HEK293T (cell line): ENCODE measurements around the gene CREG1.
A peak's percentile ranks its signal among the peaks of the same experiment; 100 is the strongest.
"Not testable (repeated sequence)": the region's sequence is repeated elsewhere in the genome, so short reads cannot be mapped to it uniquely, and the experiment has no call there.

Experiments
- CTCF ChIA-PET: fragments of 350-600 bp; formaldehyde crosslinking; extraction: SDS; loops from one replicate; lab custom pipeline; 2021; ENCODE audit warnings: antibody characterized with exemption, inconsistent platforms; lab: Yijun Ruan, JAX
- POLR2A ChIA-PET: fragments of 350-600 bp; formaldehyde crosslinking; extraction: SDS; loops from one replicate; lab custom pipeline; 2020; ENCODE audit warnings: antibody characterized with exemption, inconsistent platforms; lab: Yijun Ruan, JAX
- DNase-seq: peaks from one replicate; pipeline ENCODE4 v3.0.0; 2012; ENCODE audit warnings: mixed read lengths; ENCODE audit errors: extremely low spot score
- ARNT ChIP-seq: fragments of 450-650 bp; IDR thresholded peaks from 2 replicates; pipeline ENCODE4 v1.6.1; 2017; ENCODE audit warnings: mild to moderate bottlenecking
- BHLHE40 ChIP-seq: fragments of 450-650 bp; IDR thresholded peaks from 2 replicates; pipeline ENCODE4 v1.6.1; 2016; ENCODE audit warnings: mild to moderate bottlenecking, moderate library complexity, borderline replicate concordance
- CTBP1 ChIP-seq: fragments of 450-650 bp; IDR thresholded peaks from 2 replicates; pipeline ENCODE4 v1.6.1; 2016; ENCODE audit warnings: borderline replicate concordance
- ELF4 ChIP-seq: fragments of 450-650 bp; IDR thresholded peaks from 2 replicates; pipeline ENCODE4 v1.6.1; 2017; ENCODE audit warnings: antibody characterized with exemption
- FOXA1 ChIP-seq: fragments of 450-650 bp; IDR thresholded peaks from 2 replicates; pipeline ENCODE4 v1.6.1; 2016; ENCODE audit warnings: mild to moderate bottlenecking
- FOXK2 ChIP-seq: fragments of 450-650 bp; IDR thresholded peaks from 2 replicates; pipeline ENCODE4 v1.6.1; 2016; ENCODE audit warnings: mild to moderate bottlenecking
- FOXM1 ChIP-seq: fragments of 450-650 bp; IDR thresholded peaks from 2 replicates; pipeline ENCODE4 v1.6.1; 2017; ENCODE audit warnings: mild to moderate bottlenecking, borderline replicate concordance
- HDGF ChIP-seq: fragments of 450-650 bp; IDR thresholded peaks from 2 replicates; pipeline ENCODE4 v1.6.1; 2017; ENCODE audit warnings: antibody characterized with exemption, borderline replicate concordance
- L3MBTL2 ChIP-seq: fragments of 450-650 bp; conservative IDR thresholded peaks from 2 replicates; pipeline ENCODE4 v1.6.1; 2016; ENCODE audit warnings: mild to moderate bottlenecking
- LEF1 ChIP-seq: fragments of 450-650 bp; IDR thresholded peaks from 2 replicates; pipeline ENCODE4 v1.6.1; 2017; ENCODE audit warnings: mild to moderate bottlenecking, borderline replicate concordance
- NFRKB ChIP-seq: fragments of 450-650 bp; IDR thresholded peaks from 2 replicates; pipeline ENCODE4 v1.6.1; 2016; ENCODE audit warnings: mild to moderate bottlenecking, moderate library complexity
- SUZ12 ChIP-seq: fragments of 450-650 bp; IDR thresholded peaks from 2 replicates; pipeline ENCODE4 v1.6.1; 2016; ENCODE audit warnings: mild to moderate bottlenecking
- TARDBP ChIP-seq: fragments of 450-650 bp; IDR thresholded peaks from 2 replicates; pipeline ENCODE4 v1.6.1; 2016
- ZNF384 ChIP-seq: fragments of 450-650 bp; IDR thresholded peaks from 2 replicates; pipeline ENCODE4 v1.6.1; 2016
- TF ChIP-seq, protein P1 (sequence below): fragments of 450-650 bp; IDR thresholded peaks from 2 replicates; pipeline ENCODE4 v1.6.1; 2016

The CREG1 gene

DNA sequence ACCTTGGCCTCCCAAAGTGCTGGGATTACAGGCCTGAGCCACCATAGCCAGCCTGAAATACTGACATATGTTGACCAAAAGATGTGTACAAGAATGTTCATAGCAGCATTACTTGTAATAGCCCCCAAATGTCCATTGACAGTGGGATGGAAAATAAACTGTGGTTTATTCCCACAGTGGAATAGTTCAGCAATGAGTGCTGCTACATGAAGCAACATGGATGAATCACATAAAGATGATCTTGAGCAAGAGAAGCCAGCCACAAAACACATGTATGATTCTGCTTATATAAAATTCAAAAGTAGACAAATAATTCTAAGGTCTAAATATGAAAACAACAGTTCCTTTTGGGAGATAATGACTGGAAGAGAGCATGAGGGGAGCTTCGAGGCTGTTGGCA, 9.1 kb upstream of the CREG1 start:
- ChIA-PET POLR2A (interaction anchor here (0.6 to 0.9 kb wide), 2 partner anchors 9 to 30 kb away, joined by 3 to 4 read pairs; partner anchors contain the start of gene CREG1), CTCF (interaction anchor here (0.6 to 2.0 kb wide), 2 partner anchors 9 to 96 kb away, joined by 6 to 7 read pairs; partner anchors contain the start of gene CREG1)
- no peak for DNase-seq
- TF ChIP-seq FOXM1 (no peak), ELF4 (no peak), NFRKB (no peak), SUZ12 (no peak), FOXA1 (no peak), ARNT (no peak), CTBP1 (no peak)

DNA sequence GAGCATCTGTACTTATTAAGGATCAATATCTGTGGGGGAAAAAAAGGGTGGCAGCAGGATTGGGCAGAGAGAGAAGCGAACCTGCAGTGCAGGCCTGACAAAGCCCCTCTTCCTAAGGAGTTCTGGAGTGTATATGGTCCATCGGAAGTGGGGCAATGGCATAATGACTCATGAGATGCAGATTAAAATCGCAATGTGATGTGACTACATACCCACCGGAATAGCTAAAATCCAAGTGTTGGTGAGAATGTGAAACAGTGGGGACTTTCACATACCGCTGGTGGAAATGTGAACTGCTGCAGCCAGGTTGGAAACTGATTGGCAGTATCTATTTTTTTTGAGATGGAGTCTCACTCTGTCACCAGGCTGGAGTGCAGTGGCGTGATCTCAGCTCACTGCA, 8.2 kb upstream of the CREG1 start:
- ChIA-PET POLR2A (no interaction called here), CTCF (no interaction called here)
- DNase-seq: no peak
- TF ChIP-seq ELF4 (no peak), FOXK2 (no peak)

DNA sequence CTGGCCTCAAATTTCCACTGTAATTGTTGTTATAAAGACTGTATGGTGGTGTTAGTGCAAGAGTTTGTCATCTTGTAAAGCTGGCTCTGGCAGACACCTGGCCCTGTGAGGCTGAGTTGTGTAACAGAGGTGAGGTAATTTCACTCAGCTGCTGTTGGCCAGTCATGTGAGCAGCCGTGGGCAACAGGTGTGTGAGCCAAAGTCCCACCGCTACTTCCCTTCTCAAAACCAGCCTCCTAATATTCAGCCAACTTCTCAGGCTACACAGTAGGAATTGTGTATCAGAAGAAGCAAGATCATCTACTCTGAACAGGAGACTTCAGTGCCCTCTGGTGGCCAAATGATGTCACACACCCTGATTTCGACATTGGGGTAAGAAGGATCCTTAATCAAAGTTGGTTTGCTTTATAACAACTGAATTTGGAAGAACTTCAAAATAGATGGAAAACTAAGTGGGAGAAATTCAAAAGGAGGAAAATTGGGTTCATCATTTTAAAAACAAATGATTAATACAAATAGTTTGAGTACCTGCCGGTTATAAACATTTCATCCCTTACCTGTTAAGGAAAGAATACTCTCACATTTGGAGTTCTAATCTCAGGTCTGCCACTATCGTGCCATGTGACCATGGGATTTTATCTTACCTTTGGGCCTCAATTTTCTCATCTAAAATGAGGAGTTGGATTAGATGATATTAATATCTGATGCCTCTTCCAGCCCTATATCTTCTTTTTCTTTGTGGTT, 2.6 kb upstream of the CREG1 start:
- DNase-seq: peak; percentile 75
- POLR2A ChIA-PET: interaction anchor here (1.0 kb wide), 1 partner anchor 9 kb away, joined by 4 read pairs; no protein-coding TSS in a partner anchor
- CTCF ChIA-PET: interaction anchor here (0.5 to 1.3 kb wide), 7 partner anchors 15 to 680 kb away, joined by 3 to 10 read pairs (median 4); no protein-coding TSS in a partner anchor
- TF ChIP-seq FOXM1: no peak
- TF ChIP-seq FOXA1: no peak
- TF ChIP-seq CTBP1: no peak
- no peak for TF ChIP-seq HDGF
- TF ChIP-seq, protein P1, sequence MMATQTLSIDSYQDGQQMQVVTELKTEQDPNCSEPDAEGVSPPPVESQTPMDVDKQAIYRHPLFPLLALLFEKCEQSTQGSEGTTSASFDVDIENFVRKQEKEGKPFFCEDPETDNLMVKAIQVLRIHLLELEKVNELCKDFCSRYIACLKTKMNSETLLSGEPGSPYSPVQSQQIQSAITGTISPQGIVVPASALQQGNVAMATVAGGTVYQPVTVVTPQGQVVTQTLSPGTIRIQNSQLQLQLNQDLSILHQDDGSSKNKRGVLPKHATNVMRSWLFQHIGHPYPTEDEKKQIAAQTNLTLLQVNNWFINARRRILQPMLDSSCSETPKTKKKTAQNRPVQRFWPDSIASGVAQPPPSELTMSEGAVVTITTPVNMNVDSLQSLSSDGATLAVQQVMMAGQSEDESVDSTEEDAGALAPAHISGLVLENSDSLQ: no peak
- no peak for TF ChIP-seq LEF1
- no peak for TF ChIP-seq BHLHE40
- no peak for TF ChIP-seq NFRKB
- no peak for TF ChIP-seq ARNT
- TF ChIP-seq ELF4: no peak
- no peak for TF ChIP-seq TARDBP

DNA sequence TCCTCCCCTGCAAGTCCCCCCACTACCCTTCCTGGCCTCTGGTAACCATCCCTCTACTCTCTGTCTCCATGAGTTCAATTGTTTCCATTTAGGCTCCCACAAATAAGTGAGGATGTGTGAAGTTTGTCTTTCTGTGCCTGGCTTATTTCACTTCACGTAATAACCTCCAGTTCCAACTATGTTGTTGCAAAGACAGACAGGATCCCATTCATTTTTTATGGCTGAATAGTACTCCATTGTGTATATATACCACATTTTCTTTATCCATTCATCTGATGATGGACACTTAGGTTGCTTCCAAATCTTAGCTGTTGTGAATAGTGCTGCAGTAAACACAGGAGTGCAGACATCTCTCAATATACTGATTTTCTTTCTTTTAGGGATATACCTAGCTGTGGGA, 1.5 kb upstream of the CREG1 start:
- POLR2A ChIA-PET: not testable (repeated sequence)

DNA sequence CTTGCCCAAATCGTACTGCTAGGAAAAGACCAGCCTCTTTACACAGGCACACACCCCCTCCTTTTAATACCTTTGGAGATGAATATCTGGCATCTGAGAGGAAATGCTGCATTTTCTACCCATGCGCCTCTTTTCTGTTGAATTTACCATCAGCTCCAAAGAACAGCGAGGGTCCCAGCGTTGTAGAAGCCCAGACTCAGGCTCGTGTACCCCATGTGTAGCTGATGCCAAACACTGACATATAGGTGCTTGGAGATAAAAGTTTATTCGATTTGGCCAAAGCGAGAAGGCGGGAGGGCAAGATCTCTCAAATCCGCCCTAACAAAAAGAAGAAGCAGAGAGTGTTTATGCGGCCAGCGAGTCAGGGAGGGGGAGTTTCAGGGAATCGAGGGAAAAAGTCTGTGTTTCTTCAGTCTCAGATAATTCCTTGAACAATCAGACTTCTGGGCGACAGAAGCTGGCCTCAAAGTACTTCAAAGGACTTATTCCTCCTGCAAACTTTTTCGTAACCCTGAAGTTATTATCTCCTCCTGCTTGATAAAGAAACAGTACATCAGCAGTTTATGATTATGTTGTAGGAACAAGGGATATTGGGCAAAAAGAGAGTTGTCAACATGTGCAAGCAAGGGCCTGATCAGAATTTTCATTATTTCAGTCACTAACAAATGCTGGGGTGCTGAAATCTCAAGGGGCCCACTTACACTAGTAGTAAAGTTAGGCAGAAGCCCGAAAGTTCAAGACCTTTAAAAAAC, 642 bp upstream of the CREG1 start:
- DNase-seq: no peak
- POLR2A ChIA-PET: interaction anchor here (0.5 to 2.3 kb wide), 28 partner anchors 9 to 286 kb away, joined by 3 to 16 read pairs (median 4); no protein-coding TSS in a partner anchor
- CTCF ChIA-PET: interaction anchor here (0.7 to 1.4 kb wide), 5 partner anchors 10 to 148 kb away, joined by 3 to 7 read pairs (median 3); no protein-coding TSS in a partner anchor
- no peak for TF ChIP-seq LEF1
- TF ChIP-seq FOXK2: no peak
- 0 out of 2 replicates have a peak, but pooled peaks have one; percentile 33 for TF ChIP-seq L3MBTL2
- TF ChIP-seq, protein P1: no peak

More for the DNA sequence above, 1.5 kb upstream of the CREG1 start:
- CTCF ChIA-PET: interaction anchor here (1.0 to 1.3 kb wide), 3 partner anchors 34 to 288 kb away, joined by 3 to 5 read pairs (median 4); no protein-coding TSS in a partner anchor
- DNase-seq: not testable (repeated sequence)

DNA sequence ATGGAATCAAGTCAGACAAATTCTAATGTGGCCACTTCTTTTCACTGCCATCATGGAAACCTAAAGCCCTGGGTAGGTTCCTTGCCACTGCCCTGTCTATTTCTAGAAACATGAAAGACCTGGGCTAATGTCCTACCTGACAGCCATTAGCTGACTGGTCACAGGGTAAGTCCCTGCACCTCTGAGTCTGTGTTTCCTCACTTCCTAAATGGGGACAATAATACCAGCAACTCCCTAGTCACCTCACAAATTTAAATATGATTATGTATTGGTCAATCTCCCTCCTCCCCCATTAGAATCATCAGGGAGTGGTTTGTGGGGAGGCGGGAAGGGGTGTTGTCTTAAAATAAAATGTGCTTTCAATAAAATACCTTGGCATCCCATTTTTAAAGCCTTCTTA, 2.2 kb downstream of the CREG1 start:
- ChIA-PET POLR2A (no interaction called here), CTCF (interaction anchor here (1.1 to 3.0 kb wide), 2 partner anchors 11 to 13 kb away, joined by 4 to 11 read pairs; no protein-coding TSS in a partner anchor)

More for the DNA sequence above, 2.2 kb downstream of the CREG1 start:
- TF ChIP-seq, protein P1: no peak
- no peak for TF ChIP-seq FOXK2
- TF ChIP-seq CTBP1: no peak
- TF ChIP-seq SUZ12: no peak
- no peak for TF ChIP-seq LEF1
- TF ChIP-seq ELF4: no peak
- no peak for TF ChIP-seq BHLHE40
- TF ChIP-seq ZNF384: no peak
- TF ChIP-seq HDGF: no peak
- TF ChIP-seq TARDBP: no peak
- no peak for TF ChIP-seq L3MBTL2
- TF ChIP-seq ARNT: no peak
- no peak for DNase-seq
